ENCODE measurements around the gene SMYD3. TPM values are rescaled to one million over a fixed set of nuclear protein-coding genes. Genes with fewer than 3 reads are reported as not detected.

Gene SMYD3
- polyA plus RNA-seq, 3 donors = 4.8 to 12.4 (median 7.1) TPM

GRCh38 chr1:245864872-245865271, 642.2 kb downstream of the SMYD3 start:
- H3K27ac ChIP-seq (ENCODE audit: low read depth, low read length) = no peak overlapping the region
- WGBS, 3 donors = 93 to 97% (median 94%) methylated on average over 3 of the region's 3 CpGs

GRCh38 chr1:245863566-245864184, 643.4 kb downstream of the SMYD3 start:
- H3K27ac ChIP-seq (ENCODE audit: low read depth, low read length) = no peak overlapping the region
- WGBS, 3 donors = 74 to 78% (median 75%) methylated on average over 10 of the region's 10 CpGs

- H3K27ac ChIP-seq (ENCODE audit: low read depth, low read length) = no peak overlapping the region
- WGBS, 3 donors = 82 to 88% (median 82%) methylated on average over 6 of the region's 6 CpGs
Observed at GRCh38 chr1:245862812-245863540, 644.1 kb downstream of the SMYD3 start.

- H3K27ac ChIP-seq (ENCODE audit: low read depth, low read length) = no peak overlapping the region
Observed at GRCh38 chr1:245860657-245861544, 646.2 kb downstream of the SMYD3 start.

GRCh38 chr1:245859493-245860114, 647.5 kb downstream of the SMYD3 start:
- WGBS, 3 donors = 72 to 79% (median 78%) methylated on average over 9 of the region's 9 CpGs

More at GRCh38 chr1:245860657-245861544, 646.2 kb downstream of the SMYD3 start:
- 43 to 62% (median 47%) methylated on average over 8 of the region's 8 CpGs for WGBS, 3 donors

GRCh38 chr1:245858722-245859492, 648.2 kb downstream of the SMYD3 start:
- WGBS, 3 donors = 72 to 81% (median 72%) methylated on average over 7 of the region's 7 CpGs

More at GRCh38 chr1:245859493-245860114, 647.5 kb downstream of the SMYD3 start:
- H3K27ac ChIP-seq (ENCODE audit: low read depth, low read length) = no peak overlapping the region

GRCh38 chr1:245858022-245858721, 648.9 kb downstream of the SMYD3 start:
- no peak overlapping the region for H3K27ac ChIP-seq (ENCODE audit: low read depth, low read length)
- 91 to 95% (median 94%) methylated on average over 13 of the region's 13 CpGs for whole genome bisulfite sequencing, 3 donors

More at GRCh38 chr1:245858722-245859492, 648.2 kb downstream of the SMYD3 start:
- H3K27ac ChIP-seq (ENCODE audit: low read depth, low read length) = no peak overlapping the region

GRCh38 chr1:245856944-245857531, 650.0 kb downstream of the SMYD3 start:
- WGBS, 3 donors = 66 to 74% (median 72%) methylated on average over 13 of the region's 13 CpGs
- H3K27ac ChIP-seq (ENCODE audit: low read depth, low read length) = no peak overlapping the region

- 68 to 91% (median 88%) methylated on average over 8 of the region's 8 CpGs for WGBS, 3 donors
Observed at GRCh38 chr1:245855846-245856730, 651.0 kb downstream of the SMYD3 start.

GRCh38 chr1:245853291-245853690, 653.8 kb downstream of the SMYD3 start:
- H3K27ac ChIP-seq (ENCODE audit: low read depth, low read length) = no peak overlapping the region
- WGBS, 3 donors = 92 to 98% (median 97%) methylated on average over 17 of the region's 17 CpGs

More at GRCh38 chr1:245855846-245856730, 651.0 kb downstream of the SMYD3 start:
- H3K27ac ChIP-seq (ENCODE audit: low read depth, low read length) = no peak overlapping the region

GRCh38 chr1:245843101-245843500, 664.0 kb downstream of the SMYD3 start:
- no peak overlapping the region for H3K27ac ChIP-seq (ENCODE audit: low read depth, low read length)
- 46 to 63% (median 59%) methylated on average over 3 of the region's 3 CpGs for WGBS, 3 donors

GRCh38 chr1:245842106-245842505, 665.0 kb downstream of the SMYD3 start:
- 81 to 82% (median 81%) methylated on average over 8 of the region's 8 CpGs for WGBS, 3 donors
- H3K27ac ChIP-seq (ENCODE audit: low read depth, low read length) = no peak overlapping the region

- 39 to 49% (median 45%) methylated on average over 2 of the region's 2 CpGs for WGBS, 3 donors
Observed at GRCh38 chr1:245840971-245841370, 666.1 kb downstream of the SMYD3 start.

GRCh38 chr1:245837718-245838117, 669.4 kb downstream of the SMYD3 start:
- WGBS, 3 donors = 67 to 77% (median 76%) methylated on average over 5 of the region's 5 CpGs
- no peak overlapping the region for H3K27ac ChIP-seq (ENCODE audit: low read depth, low read length)

More at GRCh38 chr1:245840971-245841370, 666.1 kb downstream of the SMYD3 start:
- no peak overlapping the region for H3K27ac ChIP-seq (ENCODE audit: low read depth, low read length)

- 94 to 95% (median 94%) methylated on average over 6 of the region's 6 CpGs for WGBS, 3 donors
- H3K27ac ChIP-seq (ENCODE audit: low read depth, low read length) = no peak overlapping the region
Observed at GRCh38 chr1:245835386-245835785, 671.7 kb downstream of the SMYD3 start.

GRCh38 chr1:245834002-245834401, 673.1 kb downstream of the SMYD3 start:
- no peak overlapping the region for H3K27ac ChIP-seq (ENCODE audit: low read depth, low read length)
- WGBS, 3 donors = 86 to 96% (median 92%) methylated on average over 5 of the region's 5 CpGs

All from adipose tissue (tissue), 3 donors.